Stimulated activated CD8-positive, alpha-beta memory T cell treated with anti-CD3 and anti-CD28 coated beads, Interleukin-15, amount 100 ng/mL, for 24 hours (primary cell): ENCODE measurements around the gene AGFG1.
"Not testable (repeated sequence)": the region's sequence is repeated elsewhere in the genome, so short reads cannot be mapped to it uniquely, and the experiment has no call there.

Experiments
- DNase-seq: peaks from one replicate; pipeline ENCODE4 v3.0.0-alpha.2; 2020; ENCODE audit warnings: low read depth

The AGFG1 gene

GRCh38 chr2:227499627-227500300 lies 27.8 kb downstream of the AGFG1 start:
- DNase-seq: no peak

- no peak for DNase-seq
Observed at GRCh38 chr2:227500301-227500630, 28.3 kb downstream of the AGFG1 start.

GRCh38 chr2:227503433-227504406 lies 31.8 kb downstream of the AGFG1 start:
- no peak for DNase-seq

- DNase-seq: no peak
Observed at GRCh38 chr2:227504700-227505099, 32.7 kb downstream of the AGFG1 start.

GRCh38 chr2:227506456-227506855 lies 34.5 kb downstream of the AGFG1 start:
- no peak for DNase-seq

DNA sequence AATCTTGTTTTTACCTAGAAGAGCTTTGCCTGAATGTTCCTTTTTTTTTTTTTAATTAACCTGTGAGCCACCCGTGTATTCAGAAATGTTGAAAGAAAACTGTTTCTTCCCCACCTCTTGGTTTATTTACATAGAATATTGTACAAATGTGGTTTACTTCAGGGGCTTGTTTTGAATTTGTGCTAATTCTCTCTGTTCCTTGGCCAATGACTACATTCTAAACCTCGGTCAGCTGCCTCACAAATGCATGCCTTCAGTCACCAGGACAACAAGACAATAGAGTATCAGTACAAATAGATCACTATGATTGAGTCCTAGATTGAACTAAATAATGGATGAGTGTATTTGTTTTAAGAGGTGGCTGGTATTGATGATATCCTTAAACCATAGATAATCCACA lies 36.0 kb downstream of the AGFG1 start:
- no peak for DNase-seq

- no peak for DNase-seq
Observed at GRCh38 chr2:227509076-227509475, 37.1 kb downstream of the AGFG1 start.

- DNase-seq: no peak
Observed at GRCh38 chr2:227509824-227510619, 38.1 kb downstream of the AGFG1 start.

DNA sequence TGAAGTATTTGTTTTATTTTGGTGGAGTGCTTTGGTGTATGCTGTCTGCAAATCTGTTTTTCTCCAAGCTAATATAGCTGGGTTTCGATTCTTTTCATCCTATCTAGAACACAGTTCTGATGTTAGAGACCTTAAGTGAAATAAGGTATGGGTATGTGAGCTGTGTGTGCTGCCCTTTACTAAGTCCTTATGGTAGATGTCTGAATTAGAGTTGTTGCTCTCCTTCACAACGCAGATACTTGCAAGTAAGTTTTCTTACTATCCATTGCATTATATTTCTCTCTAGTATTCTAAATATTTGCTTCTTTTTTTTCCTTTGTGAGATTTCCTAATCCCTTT lies 38.6 kb downstream of the AGFG1 start:
- no peak for DNase-seq

DNA sequence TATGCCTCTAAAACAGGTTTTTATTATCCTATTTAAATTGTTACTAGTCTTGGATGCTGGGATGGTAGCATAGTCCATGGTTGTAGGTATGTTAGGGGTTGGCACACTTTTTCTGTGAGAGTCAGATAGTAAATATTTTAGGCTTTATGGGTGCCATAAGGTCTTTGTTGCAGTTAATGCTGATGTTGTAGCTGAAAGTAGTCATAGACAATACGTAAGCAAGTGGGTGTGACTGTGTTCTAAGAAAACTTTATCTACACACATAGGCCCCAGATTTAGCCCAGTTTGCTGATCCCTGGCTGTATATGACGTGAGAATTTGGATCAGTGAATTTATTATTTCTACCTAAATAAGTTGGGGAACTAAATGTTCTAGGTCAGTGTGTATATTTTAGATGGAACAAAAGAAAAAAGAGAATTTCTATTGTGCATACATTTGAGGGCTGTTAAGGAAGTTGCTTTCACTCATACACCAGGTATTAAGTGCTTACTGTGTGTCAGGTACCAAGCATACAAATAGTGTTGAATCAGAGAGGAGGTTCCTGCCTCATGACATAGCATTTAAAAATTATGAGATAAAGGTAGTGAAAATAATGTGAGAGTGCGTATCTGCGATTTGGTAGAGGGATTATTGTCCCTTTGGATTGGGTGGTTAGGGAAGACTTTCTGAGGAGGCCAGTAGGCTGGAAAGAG lies 39.4 kb downstream of the AGFG1 start:
- DNase-seq: no peak

DNA sequence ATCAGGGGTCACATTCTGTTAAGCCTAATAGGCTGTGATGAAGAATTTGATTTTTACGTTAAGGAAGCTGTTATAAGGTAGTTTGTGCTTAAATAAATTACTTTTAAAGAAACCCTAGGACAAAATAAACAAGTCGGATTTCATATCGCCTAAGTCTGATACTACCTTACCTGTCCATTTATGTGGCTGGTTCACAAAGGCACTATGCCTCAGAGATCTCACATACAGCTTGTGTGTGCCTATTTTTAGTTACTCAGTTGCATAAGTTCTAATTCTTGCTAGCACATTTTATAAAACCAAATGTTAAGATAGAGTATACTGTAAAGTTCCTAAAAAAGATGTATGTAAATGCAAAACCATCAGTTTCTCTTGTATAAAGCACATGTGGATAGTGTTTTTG lies 40.0 kb downstream of the AGFG1 start:
- no peak for DNase-seq

DNA sequence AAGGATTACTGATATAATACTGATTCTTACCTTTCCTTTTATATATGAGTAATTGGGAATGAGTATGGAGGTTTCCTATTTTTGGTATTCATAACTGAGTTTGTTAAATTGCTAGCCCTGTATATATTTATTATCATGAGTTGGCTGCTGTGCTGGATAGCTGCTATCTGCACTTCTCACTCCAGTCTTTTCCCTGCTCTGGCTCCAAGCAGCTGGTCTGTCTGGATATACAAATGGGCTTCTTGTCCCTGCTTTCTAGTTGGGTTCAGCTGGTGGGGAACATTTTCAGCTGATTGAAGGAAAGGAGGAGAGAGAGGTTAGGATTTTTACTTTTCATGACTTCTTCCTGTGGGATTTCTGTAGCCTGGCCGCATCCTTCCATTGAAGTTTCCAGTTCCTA lies 41.2 kb downstream of the AGFG1 start:
- DNase-seq: no peak

GRCh38 chr2:227515742-227516141 lies 43.8 kb downstream of the AGFG1 start:
- no peak for DNase-seq

DNA sequence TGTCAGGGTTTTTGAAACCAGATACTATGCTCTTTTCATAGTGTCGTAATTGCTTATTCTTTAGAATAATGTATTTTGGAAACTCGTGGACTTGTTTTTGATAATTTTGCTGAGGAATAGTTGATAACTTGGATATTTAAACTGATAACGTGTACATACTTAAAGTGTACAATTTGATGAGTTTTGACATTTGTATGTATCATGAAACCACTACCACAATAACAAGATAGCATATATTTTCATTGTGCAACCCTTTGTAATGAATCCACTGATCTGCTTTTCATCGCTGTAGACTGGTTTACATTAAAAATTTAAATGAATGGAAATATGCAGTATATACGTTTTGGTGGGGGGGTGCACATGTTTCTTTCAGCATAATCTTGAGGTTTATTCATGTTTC lies 45.8 kb downstream of the AGFG1 start:
- DNase-seq: no peak

GRCh38 chr2:227518278-227518865 lies 46.4 kb downstream of the AGFG1 start:
- not testable (repeated sequence) for DNase-seq

- not testable (repeated sequence) for DNase-seq
Observed at GRCh38 chr2:227521178-227521577, 49.2 kb downstream of the AGFG1 start.

DNA sequence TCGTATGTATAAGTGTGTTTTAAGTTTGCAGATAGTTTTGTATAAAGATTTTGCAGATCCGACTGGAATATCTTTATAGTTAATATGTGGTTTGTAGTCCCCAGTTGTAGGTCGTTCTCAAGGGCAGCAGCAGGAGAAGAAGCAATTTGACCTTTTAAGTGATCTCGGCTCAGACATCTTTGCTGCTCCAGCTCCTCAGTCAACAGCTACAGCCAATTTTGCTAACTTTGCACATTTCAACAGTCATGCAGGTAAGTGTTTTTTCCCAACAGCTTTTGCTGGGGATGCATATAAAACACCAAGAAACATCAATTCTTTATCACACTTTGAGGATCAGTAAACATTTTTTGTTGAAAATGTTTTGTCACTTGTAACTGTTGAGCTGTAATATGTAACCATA lies 52.7 kb downstream of the AGFG1 start:
- no peak for DNase-seq

DNA sequence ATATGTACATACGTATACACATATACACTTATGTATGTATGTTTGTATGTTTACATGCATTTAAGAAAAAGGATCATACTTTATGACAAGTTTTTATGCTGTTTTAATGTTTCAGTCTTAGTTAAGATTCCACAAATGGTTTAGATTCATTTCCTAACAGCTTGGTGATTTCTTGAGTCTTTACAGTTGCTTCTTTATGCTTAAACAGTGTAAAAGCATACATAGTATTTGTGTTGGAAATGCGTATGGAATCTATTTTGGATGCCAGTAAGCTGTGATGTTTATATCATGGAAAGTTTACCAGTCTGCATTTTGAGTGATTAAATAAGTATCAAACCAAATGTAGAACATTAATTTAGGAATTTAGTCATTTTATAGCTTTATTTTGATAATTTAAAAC lies 55.4 kb downstream of the AGFG1 start:
- DNase-seq: no peak

GRCh38 chr2:227528803-227529202 lies 56.8 kb downstream of the AGFG1 start:
- DNase-seq: no peak

GRCh38 chr2:227529871-227530270 lies 57.9 kb downstream of the AGFG1 start:
- DNase-seq: no peak

- DNase-seq: no peak
Observed at GRCh38 chr2:227534714-227535113, 62.8 kb downstream of the AGFG1 start.

DNA sequence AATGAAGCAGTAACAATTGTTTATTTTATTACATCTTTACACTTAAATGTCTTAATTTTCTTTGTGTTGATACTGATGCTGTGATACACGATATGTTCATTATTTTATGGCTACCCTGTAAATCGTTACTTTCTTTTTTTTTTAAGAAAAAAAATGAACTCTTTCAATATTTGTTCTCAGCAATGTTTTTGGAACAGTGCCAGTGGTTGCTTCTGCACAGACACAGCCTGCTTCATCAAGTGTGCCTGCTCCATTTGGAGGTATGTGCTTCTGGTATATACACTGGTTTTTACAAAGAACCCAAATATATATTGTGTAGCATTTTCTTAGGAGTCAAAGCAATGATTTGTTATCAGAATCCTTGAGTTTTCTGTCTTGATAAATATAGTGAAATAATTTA lies 64.5 kb downstream of the AGFG1 start:
- no peak for DNase-seq
